OCI-LY7 (cell line): ENCODE measurements around the gene CDK10.

Source experiments
- EZH2phosphoT487 ChIP-seq: fragments of 200-600 bp; sonication (generic); IDR thresholded peaks from 2 replicates; pipeline ENCODE4 v1.6.1; 2018; ENCODE audit warnings: low read depth, borderline replicate concordance, mild to moderate bottlenecking, mixed run types, antibody characterized with exemption, low read length, moderate library complexity, mixed read lengths
- TF ChIP-seq, protein P1 (sequence below): fragments of 200-600 bp; sonication (generic); conservative IDR thresholded peaks from 2 replicates; pipeline ENCODE4 v1.5.1; 2014; ENCODE audit warnings: mild to moderate bottlenecking, antibody characterized with exemption, low read length, moderate library complexity, mixed read lengths

DNA sequence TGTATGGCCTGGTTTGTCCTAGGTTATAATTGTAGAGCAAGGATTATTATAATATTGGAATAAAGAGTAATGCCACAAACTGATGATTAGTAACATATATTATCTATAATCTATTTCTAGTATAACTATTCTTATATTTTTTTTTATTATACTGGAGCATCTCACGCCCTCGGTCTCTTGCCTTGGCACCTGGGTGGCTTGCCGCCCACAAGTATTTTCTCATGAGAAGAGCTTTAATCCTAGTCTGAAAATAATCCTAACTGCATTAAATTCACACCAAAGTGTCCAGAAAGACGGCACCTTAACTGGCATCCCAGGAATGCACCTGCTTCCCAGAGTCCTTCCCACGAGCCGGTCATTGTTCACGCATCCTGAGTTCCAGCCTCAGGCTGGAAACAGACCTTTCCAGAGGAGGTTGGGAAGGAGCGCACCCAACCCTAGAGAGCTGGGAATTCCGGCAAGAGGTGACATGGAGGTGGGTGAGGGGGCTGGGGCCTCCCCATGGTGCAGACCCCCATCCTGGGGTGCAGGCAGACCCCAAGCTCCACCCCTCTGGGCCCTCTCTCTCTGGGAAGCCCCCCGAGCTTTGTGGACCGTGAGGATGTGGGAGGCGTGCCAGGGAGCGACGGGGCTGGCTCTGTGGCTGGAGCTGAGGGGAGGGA lies 44.9 kb upstream of the CDK10 start:
- TF ChIP-seq, protein P1, sequence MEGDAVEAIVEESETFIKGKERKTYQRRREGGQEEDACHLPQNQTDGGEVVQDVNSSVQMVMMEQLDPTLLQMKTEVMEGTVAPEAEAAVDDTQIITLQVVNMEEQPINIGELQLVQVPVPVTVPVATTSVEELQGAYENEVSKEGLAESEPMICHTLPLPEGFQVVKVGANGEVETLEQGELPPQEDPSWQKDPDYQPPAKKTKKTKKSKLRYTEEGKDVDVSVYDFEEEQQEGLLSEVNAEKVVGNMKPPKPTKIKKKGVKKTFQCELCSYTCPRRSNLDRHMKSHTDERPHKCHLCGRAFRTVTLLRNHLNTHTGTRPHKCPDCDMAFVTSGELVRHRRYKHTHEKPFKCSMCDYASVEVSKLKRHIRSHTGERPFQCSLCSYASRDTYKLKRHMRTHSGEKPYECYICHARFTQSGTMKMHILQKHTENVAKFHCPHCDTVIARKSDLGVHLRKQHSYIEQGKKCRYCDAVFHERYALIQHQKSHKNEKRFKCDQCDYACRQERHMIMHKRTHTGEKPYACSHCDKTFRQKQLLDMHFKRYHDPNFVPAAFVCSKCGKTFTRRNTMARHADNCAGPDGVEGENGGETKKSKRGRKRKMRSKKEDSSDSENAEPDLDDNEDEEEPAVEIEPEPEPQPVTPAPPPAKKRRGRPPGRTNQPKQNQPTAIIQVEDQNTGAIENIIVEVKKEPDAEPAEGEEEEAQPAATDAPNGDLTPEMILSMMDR = no peak; the same call in 1 of the 2 replicates
- TF ChIP-seq EZH2phosphoT487 = no peak
